Kidney epithelial cell (primary cell): ENCODE results near the gene MAN1C1. TPM values are rescaled to one million over a fixed set of nuclear protein-coding genes. Genes with fewer than 3 reads are reported as not detected.

Source experiments
- DNase-seq: peaks from one replicate; pipeline ENCODE4 v3.0.0-alpha.2; 2010; ENCODE audit warnings: low read depth
- H3K27me3 ChIP-seq: 2 replicates; pipeline ENCODE4 v1.6.0; 2011; ENCODE audit warnings: low read length; ENCODE audit not compliant: control insufficient read depth, insufficient read depth
- H3K36me3 ChIP-seq: 2 replicates; pipeline ENCODE4 v1.5.1; 2011; ENCODE audit warnings: low read length; ENCODE audit not compliant: control insufficient read depth, insufficient read depth
- H3K4me3 ChIP-seq: 2 replicates; pipeline ENCODE4 v1.5.1; 2011; ENCODE audit warnings: low read depth, mild to moderate bottlenecking, control low read depth, low read length
- total RNA-seq: library from RNA; depleted of rRNA; stranded (reverse); fragments of >200 nt; gene quantifications from 2 replicates; pipeline ENCODE4 v1.2.3, GENCODE V29; 2015
- TF ChIP-seq, protein P1 (sequence below): IDR thresholded peaks from 2 replicates; pipeline ENCODE4 v1.5.1; 2011; ENCODE audit warnings: mild to moderate bottlenecking, moderate library complexity, low read length, control low read depth, inconsistent platforms; ENCODE audit not compliant: insufficient read depth, poor library complexity, severe bottlenecking

The MAN1C1 gene
- total RNA-seq, 1 donor from 2014 or later = 1.4 TPM

DNA sequence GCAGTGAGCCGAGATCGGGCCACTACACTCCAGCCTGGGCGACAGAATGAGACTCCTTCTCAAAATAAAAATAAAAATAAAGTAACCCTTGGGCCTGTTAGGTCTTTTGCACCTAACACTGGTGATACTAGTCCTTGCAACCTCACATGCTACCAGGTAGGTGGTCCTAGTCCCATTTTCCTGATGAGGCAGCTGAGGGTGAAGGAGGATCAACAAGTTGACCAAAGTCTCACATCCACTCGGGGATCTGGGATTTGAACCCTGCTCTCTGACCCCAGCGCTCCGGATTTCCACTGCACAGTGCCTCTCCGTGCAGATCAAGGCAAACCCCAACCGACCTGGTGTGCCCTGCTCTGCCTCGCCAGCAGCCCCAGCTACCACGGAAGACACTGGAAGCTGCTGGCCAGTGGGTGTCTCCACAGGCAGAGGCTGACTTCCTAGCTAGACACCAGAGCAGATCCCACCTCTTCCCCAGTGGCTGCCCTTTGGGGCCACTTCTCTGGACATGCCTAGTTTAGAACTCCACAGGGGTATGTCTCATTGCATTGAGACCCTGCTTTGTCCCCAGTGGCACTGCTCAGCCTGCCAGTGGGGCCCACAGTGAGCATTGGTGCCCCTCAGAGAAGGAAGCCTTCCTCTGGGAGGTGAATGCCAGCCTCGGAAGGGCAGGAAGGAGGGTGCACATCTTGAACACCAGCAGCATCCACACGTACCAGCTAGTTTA lies 45.6 kb upstream of the MAN1C1 start:
- no peak overlapping the region for H3K4me3 ChIP-seq
- H3K36me3 ChIP-seq = no peaks in the 10 kb centered on the region
- TF ChIP-seq, protein P1, sequence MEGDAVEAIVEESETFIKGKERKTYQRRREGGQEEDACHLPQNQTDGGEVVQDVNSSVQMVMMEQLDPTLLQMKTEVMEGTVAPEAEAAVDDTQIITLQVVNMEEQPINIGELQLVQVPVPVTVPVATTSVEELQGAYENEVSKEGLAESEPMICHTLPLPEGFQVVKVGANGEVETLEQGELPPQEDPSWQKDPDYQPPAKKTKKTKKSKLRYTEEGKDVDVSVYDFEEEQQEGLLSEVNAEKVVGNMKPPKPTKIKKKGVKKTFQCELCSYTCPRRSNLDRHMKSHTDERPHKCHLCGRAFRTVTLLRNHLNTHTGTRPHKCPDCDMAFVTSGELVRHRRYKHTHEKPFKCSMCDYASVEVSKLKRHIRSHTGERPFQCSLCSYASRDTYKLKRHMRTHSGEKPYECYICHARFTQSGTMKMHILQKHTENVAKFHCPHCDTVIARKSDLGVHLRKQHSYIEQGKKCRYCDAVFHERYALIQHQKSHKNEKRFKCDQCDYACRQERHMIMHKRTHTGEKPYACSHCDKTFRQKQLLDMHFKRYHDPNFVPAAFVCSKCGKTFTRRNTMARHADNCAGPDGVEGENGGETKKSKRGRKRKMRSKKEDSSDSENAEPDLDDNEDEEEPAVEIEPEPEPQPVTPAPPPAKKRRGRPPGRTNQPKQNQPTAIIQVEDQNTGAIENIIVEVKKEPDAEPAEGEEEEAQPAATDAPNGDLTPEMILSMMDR = no peak
- H3K27me3 ChIP-seq = peaks cover 4% of the 10 kb centered on the region
- DNase-seq = no peak

DNA sequence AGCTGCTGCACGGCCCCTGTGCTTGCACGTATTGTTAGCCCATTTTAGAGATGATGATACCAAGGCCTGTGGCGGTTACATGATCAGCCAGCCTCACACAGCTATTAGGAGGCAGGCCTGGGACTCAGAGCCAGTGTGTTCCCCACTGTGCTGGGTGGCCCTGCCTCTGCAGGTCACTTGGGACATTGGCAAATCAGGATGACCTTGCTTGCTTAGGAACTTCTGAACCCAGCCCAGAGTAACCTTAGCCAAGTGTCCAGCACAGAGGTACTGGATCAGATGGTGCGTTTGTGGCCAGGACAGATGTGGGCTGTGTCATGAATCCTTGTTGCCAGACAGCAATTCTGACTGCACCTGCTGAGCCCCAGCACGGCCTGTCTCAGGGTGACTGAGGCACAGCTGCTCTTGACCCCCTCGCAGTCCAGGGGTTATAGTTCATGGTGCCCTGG lies 45.0 kb upstream of the MAN1C1 start:
- no peaks in the 10 kb centered on the region for H3K36me3 ChIP-seq
- no peak for DNase-seq
- H3K27me3 ChIP-seq = peaks cover 4% of the 10 kb centered on the region
- TF ChIP-seq, protein P1 = no peak
- H3K4me3 ChIP-seq = no peak overlapping the region

DNA sequence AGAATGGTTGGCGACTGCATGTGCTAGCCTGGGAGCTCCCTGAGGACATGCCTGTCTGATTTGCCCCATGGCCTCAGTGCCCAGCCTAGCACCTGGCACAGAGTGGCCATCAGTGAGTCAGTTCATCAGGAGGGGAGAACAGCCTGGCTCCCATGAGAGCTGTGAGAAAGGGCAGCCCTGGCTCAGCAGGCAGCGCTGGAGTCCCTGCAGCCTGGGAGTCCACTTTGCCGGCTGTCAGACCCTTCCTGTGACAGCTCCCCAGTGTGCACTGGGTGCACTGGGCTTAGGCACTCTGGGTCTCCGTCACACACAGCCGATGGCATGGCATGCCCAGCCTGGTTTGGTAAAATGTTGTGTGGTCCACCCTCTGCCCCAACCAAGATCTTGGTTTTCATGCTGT lies 44.5 kb upstream of the MAN1C1 start:
- Histone ChIP-seq H3K36me3 (no peaks in the 10 kb centered on the region), H3K27me3 (peaks cover 4% of the 10 kb centered on the region), H3K4me3 (no peak overlapping the region)
- no peak for DNase-seq
- TF ChIP-seq, protein P1 = no peak

DNA sequence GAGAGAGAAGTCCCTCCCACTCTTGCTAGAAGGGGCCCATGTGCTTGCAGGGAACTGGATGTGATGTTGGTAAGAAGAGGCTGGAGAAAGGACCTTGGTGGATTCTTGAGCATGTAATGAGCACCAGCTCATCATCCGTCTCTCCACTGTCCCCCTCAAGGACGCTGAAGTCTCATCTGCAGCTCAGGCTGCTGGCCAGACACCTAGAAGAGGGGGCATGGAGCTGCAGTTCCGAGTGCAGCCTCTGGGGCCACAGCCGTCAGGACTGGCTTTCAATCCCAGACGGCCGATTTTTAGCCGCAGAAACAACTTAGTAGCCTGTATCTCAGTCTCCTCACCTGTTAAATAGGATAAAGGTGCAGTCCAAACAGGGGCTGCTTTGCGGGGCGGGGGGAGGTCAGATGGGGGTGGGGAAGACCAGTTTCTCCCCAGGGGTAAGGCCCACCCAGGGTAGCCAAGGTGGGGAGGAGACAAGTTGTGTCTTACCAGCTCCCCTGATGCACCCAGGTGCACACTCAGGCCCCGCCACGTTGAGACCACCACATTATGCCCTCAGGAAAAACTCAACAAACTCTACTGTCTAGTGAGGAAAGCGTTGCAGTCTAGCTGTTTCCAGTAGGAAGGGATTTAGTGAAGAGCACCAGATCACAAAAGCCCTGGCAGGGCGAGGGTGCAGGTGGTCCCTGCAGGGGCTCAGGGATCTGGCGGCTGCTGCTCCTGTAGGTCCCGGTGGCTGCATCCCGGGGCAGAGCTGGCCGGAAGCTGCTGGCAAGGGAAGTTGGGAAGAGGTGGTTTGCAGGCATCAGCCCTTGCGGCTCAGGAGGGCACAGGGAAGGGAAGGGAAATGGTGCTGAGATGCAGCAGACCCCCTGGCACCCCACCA lies 43.6 kb upstream of the MAN1C1 start:
- TF ChIP-seq, protein P1 = peak; percentile 76
- Histone ChIP-seq H3K4me3 (no peak overlapping the region), H3K36me3 (no peaks in the 10 kb centered on the region), H3K27me3 (peaks cover 7% of the 10 kb centered on the region)
- DNase-seq = no peak

DNA sequence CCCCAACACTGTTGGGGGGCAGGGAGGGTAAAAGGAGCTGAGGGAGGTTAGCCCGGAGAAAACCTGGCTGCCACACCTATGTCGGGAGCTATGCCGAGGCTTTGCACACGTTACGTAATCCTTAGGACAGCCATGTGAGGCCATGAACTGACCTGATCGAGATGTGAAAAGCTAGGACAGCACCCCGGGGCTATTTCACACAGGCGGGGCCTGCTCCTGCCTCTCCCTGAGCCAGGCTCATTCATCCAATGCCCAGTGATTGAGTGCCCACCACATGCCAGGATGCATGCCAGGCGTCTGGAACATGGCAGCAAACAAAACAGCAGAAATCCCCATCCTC lies 43.0 kb upstream of the MAN1C1 start:
- Histone ChIP-seq H3K36me3 (no peaks in the 10 kb centered on the region), H3K27me3 (peaks cover 7% of the 10 kb centered on the region), H3K4me3 (no peak overlapping the region)
- no peak for DNase-seq
- TF ChIP-seq, protein P1 = no peak
